Fibroblast of skin of abdomen (primary cell): ENCODE measurements around the gene PDGFB.
A peak's percentile ranks its signal among the peaks of the same experiment; 100 is the strongest.

Experiments
- DNase-seq: peaks from one replicate; pipeline ENCODE4 v3.0.0-alpha.2; 2013

Gene PDGFB

DNA sequence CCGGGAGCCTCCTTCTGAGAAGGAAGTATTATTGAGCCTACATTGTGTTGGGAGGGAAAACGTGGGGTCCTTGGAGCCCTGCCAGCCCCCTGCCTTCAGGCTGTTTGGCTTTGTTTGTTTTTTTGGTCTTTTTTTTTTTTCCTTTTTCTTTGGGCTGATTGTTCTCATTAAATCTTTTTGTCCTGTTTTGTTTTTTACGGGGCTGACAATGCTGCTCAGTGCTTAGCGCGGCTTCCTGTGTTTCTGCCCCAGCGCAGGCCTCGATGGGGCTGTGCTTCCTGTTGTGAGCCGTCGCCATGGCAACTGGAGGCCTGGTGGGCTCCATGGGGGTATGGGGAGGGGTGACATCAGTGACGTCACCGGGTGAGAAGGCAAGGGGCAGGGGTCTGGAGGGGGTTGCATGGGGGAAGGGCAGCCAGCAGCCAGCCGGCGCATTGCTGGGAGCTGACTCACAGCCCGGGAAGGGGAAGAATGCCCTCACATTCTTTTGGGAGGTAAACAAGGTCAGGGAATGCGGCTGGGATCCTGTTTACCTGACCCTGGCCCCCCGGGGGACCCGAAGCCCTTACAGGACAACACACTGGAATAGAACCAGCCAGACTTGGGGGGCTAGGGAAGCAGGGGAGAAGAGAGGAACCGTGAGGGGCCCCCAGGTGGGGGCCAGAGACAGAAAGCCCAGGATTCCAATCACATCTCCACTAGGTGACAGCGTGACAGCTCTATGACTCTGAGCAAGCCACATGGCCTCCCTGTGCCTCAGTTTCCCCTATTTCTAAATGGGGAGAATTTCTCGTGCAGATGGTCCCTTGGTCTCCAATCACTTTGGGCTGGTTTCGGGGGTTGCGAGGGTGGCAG is 70.1 kb downstream of the PDGFB start:
- DNase-seq: peak; percentile 95

DNA sequence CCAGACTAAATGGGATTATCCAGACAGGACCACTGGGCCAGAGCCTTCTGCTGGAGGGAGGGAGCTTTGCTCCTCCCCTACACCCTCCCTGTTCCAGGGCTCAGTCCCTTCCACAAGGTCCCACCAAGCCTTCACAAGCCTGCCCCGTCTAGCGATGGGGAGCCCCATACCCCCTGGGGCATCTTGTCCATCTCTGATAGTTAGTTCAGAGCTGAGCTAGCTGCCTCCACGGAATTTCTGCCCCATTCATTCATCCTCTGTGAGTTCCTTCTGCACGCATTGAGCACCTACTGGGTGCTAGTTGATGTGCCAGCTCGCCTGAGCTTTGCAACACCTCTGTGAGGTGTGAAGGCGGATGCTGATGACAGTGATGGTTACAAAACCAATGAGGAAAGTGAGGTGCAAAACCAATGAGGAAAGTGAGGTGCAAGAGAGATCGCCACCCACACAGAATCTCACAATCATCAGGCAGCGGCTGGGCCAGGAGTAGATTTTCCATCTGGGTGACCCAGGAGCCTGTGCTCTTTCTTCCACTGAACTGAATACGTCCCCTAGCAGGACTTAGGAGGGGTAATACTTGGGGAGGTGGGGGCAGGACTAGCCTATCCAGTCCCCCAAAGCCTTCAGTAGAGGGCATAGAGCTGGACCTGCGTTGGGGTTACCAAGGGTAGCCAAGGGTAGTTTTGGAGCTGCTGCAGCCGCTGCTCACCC is 70.8 kb downstream of the PDGFB start:
- DNase-seq: no peak
